ENCODE measurements around the gene IDNK. TPM values are rescaled to one million over a fixed set of nuclear protein-coding genes. Genes with fewer than 3 reads are reported as not detected.

IDNK gene
- total RNA-seq, 1 donor from 2014 or later, result 3.9 TPM

GRCh38 chr9:83623679-83624076 is 735 bp downstream of the IDNK start:
- Mint-ChIP-seq H3K4me1 (ENCODE audit: unreplicated experiment) (peaks cover 16% of the 10 kb centered on the region), H3K9me3 (ENCODE audit: unreplicated experiment) (no peaks in the 10 kb centered on the region), H3K4me3 (ENCODE audit: unreplicated experiment) (peak overlapping the region; percentile 80), H3K27ac (ENCODE audit: unreplicated experiment) (peak overlapping the region; percentile 49), H3K27me3 (ENCODE audit: unreplicated experiment) (peaks cover 4% of the 10 kb centered on the region), H3K36me3 (ENCODE audit: low read depth, unreplicated experiment) (no peaks in the 10 kb centered on the region)
- no peak for TF ChIP-seq CTCF (IDR thresholded peaks at IDR 0.05; ENCODE audit: unreplicated experiment)
- DNase-seq (ENCODE audit: low spot score), result no peak

- H3K9me3 Mint-ChIP-seq (ENCODE audit: unreplicated experiment), result no peaks in the 10 kb centered on the region
- H3K27me3 Mint-ChIP-seq (ENCODE audit: unreplicated experiment), result peaks cover 5% of the 10 kb centered on the region
- H3K27ac Mint-ChIP-seq (ENCODE audit: unreplicated experiment), result no peak overlapping the region
- H3K36me3 Mint-ChIP-seq (ENCODE audit: low read depth, unreplicated experiment), result peaks cover 4% of the 10 kb centered on the region
- no peak for TF ChIP-seq CTCF (IDR thresholded peaks at IDR 0.05; ENCODE audit: unreplicated experiment)
- H3K4me1 Mint-ChIP-seq (ENCODE audit: unreplicated experiment), result peaks cover 16% of the 10 kb centered on the region
- H3K4me3 Mint-ChIP-seq (ENCODE audit: unreplicated experiment), result no peak overlapping the region
- no peak for DNase-seq (ENCODE audit: low spot score)
These were observed 2.2 kb downstream of the IDNK start for GRCh38 chr9:83625178-83625577.

GRCh38 chr9:83628540-83628939 is 5.6 kb downstream of the IDNK start:
- Mint-ChIP-seq H3K27me3 (ENCODE audit: unreplicated experiment) (peaks cover 3% of the 10 kb centered on the region), H3K27ac (ENCODE audit: unreplicated experiment) (no peak overlapping the region), H3K4me3 (ENCODE audit: unreplicated experiment) (no peak overlapping the region), H3K9me3 (ENCODE audit: unreplicated experiment) (no peaks in the 10 kb centered on the region), H3K36me3 (ENCODE audit: low read depth, unreplicated experiment) (peaks cover 7% of the 10 kb centered on the region), H3K4me1 (ENCODE audit: unreplicated experiment) (peaks cover 12% of the 10 kb centered on the region)
- DNase-seq (ENCODE audit: low spot score), result no peak
- no peak for TF ChIP-seq CTCF (IDR thresholded peaks at IDR 0.05; ENCODE audit: unreplicated experiment)

GRCh38 chr9:83629433-83630104 is 6.6 kb downstream of the IDNK start:
- H3K4me3 Mint-ChIP-seq (ENCODE audit: unreplicated experiment), result no peak overlapping the region
- H3K4me1 Mint-ChIP-seq (ENCODE audit: unreplicated experiment), result peaks cover 2% of the 10 kb centered on the region
- H3K27ac Mint-ChIP-seq (ENCODE audit: unreplicated experiment), result peak overlapping the region; percentile 41
- no peaks in the 10 kb centered on the region for H3K9me3 Mint-ChIP-seq (ENCODE audit: unreplicated experiment)
- peaks cover 7% of the 10 kb centered on the region for H3K36me3 Mint-ChIP-seq (ENCODE audit: low read depth, unreplicated experiment)
- no peak for DNase-seq (ENCODE audit: low spot score)
- H3K27me3 Mint-ChIP-seq (ENCODE audit: unreplicated experiment), result peaks cover 3% of the 10 kb centered on the region
- TF ChIP-seq CTCF (IDR thresholded peaks at IDR 0.05; ENCODE audit: unreplicated experiment), result no peak

DNA sequence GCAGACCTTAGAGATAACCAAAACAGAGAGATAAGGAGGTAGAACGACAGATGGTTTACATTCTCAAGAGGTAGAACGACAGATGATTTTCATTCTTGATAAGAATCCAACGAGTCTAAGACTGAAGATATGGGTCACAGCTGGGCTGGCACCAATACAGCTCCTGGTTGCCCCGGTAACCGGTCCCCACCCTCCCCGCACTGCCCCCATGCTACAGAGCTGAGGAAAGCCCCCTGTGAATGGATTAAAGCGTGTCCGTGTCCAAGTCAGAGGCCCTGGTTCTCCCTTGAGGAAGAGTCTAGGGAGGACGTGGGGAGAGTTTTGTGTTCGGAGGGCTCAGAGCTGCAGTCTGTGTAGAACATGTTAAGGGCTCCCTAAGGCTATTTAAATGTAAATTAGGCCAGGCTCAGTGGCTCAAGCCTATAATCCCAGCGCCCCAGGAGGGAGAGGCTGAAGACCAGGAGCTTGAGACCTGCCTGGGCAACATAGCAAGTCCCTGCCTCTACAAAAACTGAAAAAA is 8.1 kb downstream of the IDNK start:
- no peak overlapping the region for H3K4me3 Mint-ChIP-seq (ENCODE audit: unreplicated experiment)
- no peak for TF ChIP-seq CTCF (IDR thresholded peaks at IDR 0.05; ENCODE audit: unreplicated experiment)

More for the DNA sequence above, 8.1 kb downstream of the IDNK start:
- Mint-ChIP-seq H3K27me3 (ENCODE audit: unreplicated experiment) (peaks cover 3% of the 10 kb centered on the region), H3K36me3 (ENCODE audit: low read depth, unreplicated experiment) (peaks cover 7% of the 10 kb centered on the region), H3K4me1 (ENCODE audit: unreplicated experiment) (no peaks in the 10 kb centered on the region), H3K9me3 (ENCODE audit: unreplicated experiment) (no peaks in the 10 kb centered on the region), H3K27ac (ENCODE audit: unreplicated experiment) (no peak overlapping the region)
- no peak for DNase-seq (ENCODE audit: low spot score)

Data from endothelial cell (in vitro differentiated cells).